A673 (cell line): Measurements from ENCODE around the gene ISCU. TPM values are rescaled to one million over a fixed set of nuclear protein-coding genes. Genes with fewer than 3 reads are reported as not detected.

ENCODE experiments used
- BruUV-seq: library from RNA; stranded (reverse); fragments of 400-500 nt; replicated peaks from 2 replicates; lab custom pipeline; 2021; lab: Mats Ljungman, UMichigan
- CTCF ChIA-PET: fragments of 300-600 bp; sonication (Branson Sonifier 250); formaldehyde crosslinking; loops from one replicate; lab custom pipeline; 2022; ENCODE audit warnings: antibody characterized with exemption; lab: Charles Lee
- POLR2A ChIA-PET: fragments of 300-600 bp; sonication (Branson Sonifier 250); formaldehyde crosslinking; loops from one replicate; lab custom pipeline; 2022; ENCODE audit warnings: antibody characterized with exemption; ENCODE audit not compliant: low non-redundant PET; lab: Charles Lee
- DNase-seq: peaks from one replicate; pipeline ENCODE4 v3.0.0-alpha.2; 2015; ENCODE audit warnings: low spot score
- H3K27ac ChIP-seq: fragments of 200-600 bp; sonication (generic); 2 replicates; pipeline ENCODE4 v1.5.1; 2016; ENCODE audit warnings: mixed run types, low read depth, mild to moderate bottlenecking, mixed read lengths, antibody characterized with exemption, low read length; ENCODE audit not compliant: poor library complexity, severe bottlenecking
- H3K27me3 ChIP-seq: fragments of 200-600 bp; sonication (generic); replicated peaks from 2 replicates; pipeline ENCODE4 v1.6.1; 2017; ENCODE audit warnings: mixed run types, low read depth, mild to moderate bottlenecking, mixed read lengths, antibody characterized with exemption, low read length; ENCODE audit not compliant: insufficient read depth, poor library complexity
- H3K36me3 ChIP-seq: fragments of 200-600 bp; sonication (generic); 2 replicates; pipeline ENCODE4 v1.6.1; 2016; ENCODE audit warnings: mixed run types, mild to moderate bottlenecking, mixed read lengths, antibody characterized with exemption, low read length; ENCODE audit not compliant: insufficient read depth, poor library complexity, severe bottlenecking
- H3K4me1 ChIP-seq: fragments of 200-600 bp; sonication (generic); 2 replicates; pipeline ENCODE4 v1.6.1; 2017; ENCODE audit warnings: mixed run types, mild to moderate bottlenecking, mixed read lengths, antibody characterized with exemption, low read length; ENCODE audit not compliant: insufficient read depth, poor library complexity, severe bottlenecking
- H3K4me3 ChIP-seq: fragments of 200-600 bp; sonication (generic); 2 replicates; pipeline ENCODE4 v1.5.1; 2016; ENCODE audit warnings: low read depth, mixed run types, mild to moderate bottlenecking, mixed read lengths, low read length; ENCODE audit not compliant: poor library complexity, severe bottlenecking
- H3K9me3 ChIP-seq: fragments of 200-600 bp; sonication (generic); 2 replicates; pipeline ENCODE4 v1.6.1; 2016; ENCODE audit warnings: mixed run types, low read depth, mild to moderate bottlenecking, mixed read lengths, antibody characterized with exemption, low read length; ENCODE audit not compliant: poor library complexity, severe bottlenecking
- EZH2 ChIP-seq: fragments of 200-600 bp; sonication (generic); IDR thresholded peaks from 2 replicates; pipeline ENCODE4 v1.6.1; 2017; ENCODE audit warnings: borderline replicate concordance, low read depth, mild to moderate bottlenecking, mixed read lengths, antibody characterized with exemption, low read length; ENCODE audit not compliant: poor library complexity, severe bottlenecking
- intact Hi-C: fragments of 100-400 bp; cut with micrococcal nuclease; formaldehyde crosslinking; loops from one replicate; pipeline ENCODE4 v1.10.0; 2022; ENCODE audit not compliant: unreplicated experiment
- total RNA-seq: library from RNA; stranded (reverse); gene quantifications from 2 replicates; pipeline ENCODE4 v1.2.3, GENCODE V29; 2021
- TF ChIP-seq, protein P1 (sequence below): fragments of 300-800, 200-600 bp; sonication (generic); conservative IDR thresholded peaks from 2 replicates; pipeline ENCODE4 v1.5.1; 2017; ENCODE audit warnings: low read depth, mild to moderate bottlenecking, antibody characterized with exemption, low read length, moderate library complexity, mixed read lengths

ISCU gene
- total RNA-seq, 1 experiment from 2014 or later, result 73.4 TPM

DNA sequence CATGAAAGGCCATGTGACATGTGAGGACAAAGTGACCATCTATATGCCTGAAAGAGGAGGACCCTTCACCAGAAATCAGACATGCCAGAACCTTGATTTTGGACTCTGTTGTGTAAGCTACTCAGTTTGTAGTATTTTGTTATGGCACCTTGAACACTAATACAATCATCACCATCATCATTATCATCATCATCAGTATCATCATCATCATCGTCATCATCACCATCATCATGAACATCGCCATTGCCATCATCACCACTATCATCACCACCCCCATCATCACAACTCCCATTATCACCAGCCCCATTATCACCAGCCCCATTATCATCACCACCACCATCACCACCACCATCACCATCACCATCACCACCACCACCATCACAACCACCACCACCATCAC is 15.9 kb downstream of the ISCU start:
- Histone ChIP-seq H3K27me3 (no peaks in the 10 kb centered on the region), H3K4me3 (no peak overlapping the region), H3K27ac (no peak overlapping the region), H3K36me3 (no peaks in the 10 kb centered on the region), H3K4me1 (no peaks in the 10 kb centered on the region), H3K9me3 (no peaks in the 10 kb centered on the region)
- CTCF ChIA-PET, result no interaction called here
- no TSS peak for BruUV-seq
- POLR2A ChIA-PET, result no interaction called here
- no peak for DNase-seq
- TF ChIP-seq EZH2, result no peak
- TF ChIP-seq, protein P1, sequence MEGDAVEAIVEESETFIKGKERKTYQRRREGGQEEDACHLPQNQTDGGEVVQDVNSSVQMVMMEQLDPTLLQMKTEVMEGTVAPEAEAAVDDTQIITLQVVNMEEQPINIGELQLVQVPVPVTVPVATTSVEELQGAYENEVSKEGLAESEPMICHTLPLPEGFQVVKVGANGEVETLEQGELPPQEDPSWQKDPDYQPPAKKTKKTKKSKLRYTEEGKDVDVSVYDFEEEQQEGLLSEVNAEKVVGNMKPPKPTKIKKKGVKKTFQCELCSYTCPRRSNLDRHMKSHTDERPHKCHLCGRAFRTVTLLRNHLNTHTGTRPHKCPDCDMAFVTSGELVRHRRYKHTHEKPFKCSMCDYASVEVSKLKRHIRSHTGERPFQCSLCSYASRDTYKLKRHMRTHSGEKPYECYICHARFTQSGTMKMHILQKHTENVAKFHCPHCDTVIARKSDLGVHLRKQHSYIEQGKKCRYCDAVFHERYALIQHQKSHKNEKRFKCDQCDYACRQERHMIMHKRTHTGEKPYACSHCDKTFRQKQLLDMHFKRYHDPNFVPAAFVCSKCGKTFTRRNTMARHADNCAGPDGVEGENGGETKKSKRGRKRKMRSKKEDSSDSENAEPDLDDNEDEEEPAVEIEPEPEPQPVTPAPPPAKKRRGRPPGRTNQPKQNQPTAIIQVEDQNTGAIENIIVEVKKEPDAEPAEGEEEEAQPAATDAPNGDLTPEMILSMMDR, result no peak
- intact Hi-C loops, result no loop called here

DNA sequence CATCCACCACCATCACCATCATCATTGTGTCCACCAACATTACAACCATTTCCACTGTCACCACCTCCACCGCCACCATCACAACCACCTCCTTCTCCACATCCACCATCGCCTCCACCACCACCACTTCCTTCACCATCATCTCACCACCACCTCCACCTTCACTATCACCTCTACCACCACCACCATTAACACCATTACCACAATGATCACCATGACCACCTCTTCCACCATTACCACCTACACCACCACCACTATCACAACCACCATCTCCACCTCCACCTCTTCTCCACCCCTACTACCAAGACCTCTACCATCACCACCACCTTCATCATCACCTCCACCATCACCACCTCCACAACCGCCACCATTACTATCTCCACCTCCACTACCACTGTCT is 16.4 kb downstream of the ISCU start:
- CTCF ChIA-PET, result no interaction called here
- no peaks in the 10 kb centered on the region for H3K27me3 ChIP-seq
- H3K9me3 ChIP-seq, result no peaks in the 10 kb centered on the region
- no peak for DNase-seq
- POLR2A ChIA-PET, result no interaction called here
- H3K27ac ChIP-seq, result no peak overlapping the region
- no TSS peak for BruUV-seq
- intact Hi-C loops, result no loop called here
- TF ChIP-seq, protein P1, result no peak
- TF ChIP-seq EZH2, result no peak
- H3K36me3 ChIP-seq, result no peaks in the 10 kb centered on the region
- H3K4me3 ChIP-seq, result no peak overlapping the region
- no peaks in the 10 kb centered on the region for H3K4me1 ChIP-seq

DNA sequence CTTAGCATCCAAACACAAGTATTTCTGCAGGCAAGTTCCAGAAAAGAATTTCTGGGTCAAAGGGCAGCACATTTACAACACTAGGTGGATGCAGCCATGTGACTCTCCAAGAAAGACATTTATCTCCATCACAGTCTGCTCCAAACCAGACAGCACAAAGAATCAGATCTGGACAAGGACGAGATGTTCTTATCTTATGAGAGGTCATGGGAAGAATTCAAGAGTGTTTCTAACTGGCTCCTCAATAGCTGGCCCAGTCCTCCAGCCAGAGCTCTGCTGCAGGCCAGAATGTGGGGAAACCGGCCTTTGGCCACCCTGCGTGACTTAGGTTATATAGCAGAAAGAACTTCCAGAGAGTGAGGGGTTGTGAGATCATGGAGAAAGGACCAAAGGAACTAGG is 18.1 kb downstream of the ISCU start:
- POLR2A ChIA-PET, result no interaction called here
- BruUV-seq, result no TSS peak
- Histone ChIP-seq H3K9me3 (no peaks in the 10 kb centered on the region), H3K4me3 (no peak overlapping the region), H3K27me3 (no peaks in the 10 kb centered on the region), H3K27ac (no peak overlapping the region), H3K36me3 (no peaks in the 10 kb centered on the region), H3K4me1 (no peaks in the 10 kb centered on the region)
- CTCF ChIA-PET, result no interaction called here
- TF ChIP-seq EZH2, result no peak
- TF ChIP-seq, protein P1, result no peak
- DNase-seq, result no peak
- intact Hi-C loops, result no loop called here
